Transverse colon (tissue), 4 donors: ENCODE data around the gene CLEC2D.

Experiments
- EP300 ChIP-seq: sonication (generic); formaldehyde crosslinking; IDR thresholded peaks from one replicate; pipeline ENCODE4 v1.6.1; 2017; ENCODE audit warnings: antibody characterized with exemption, low read depth
- POLR2AphosphoS5 ChIP-seq, 3 donors: sonication (generic); formaldehyde crosslinking; IDR thresholded peaks; one replicate each; pipeline ENCODE4 v1.6.1; 2016; ENCODE audit warnings: antibody characterized with exemption in 3 of 3
- TF ChIP-seq, protein P1 (sequence below), 5 experiments: fragments of 200-600 bp in 3 of 5; fragments of 450-650 bp in 2 of 5; sonication (generic) in 3 of 5; IDR thresholded peaks; 1 replicate in 2 of 5; 2 replicates in 3 of 5; pipeline ENCODE4 v1.5.1; 2016 to 2017; ENCODE audit warnings: antibody characterized with exemption in 5 of 5, inconsistent platforms in 3 of 5, mild to moderate bottlenecking in 2 of 5, moderate library complexity in 1 of 5

DNA sequence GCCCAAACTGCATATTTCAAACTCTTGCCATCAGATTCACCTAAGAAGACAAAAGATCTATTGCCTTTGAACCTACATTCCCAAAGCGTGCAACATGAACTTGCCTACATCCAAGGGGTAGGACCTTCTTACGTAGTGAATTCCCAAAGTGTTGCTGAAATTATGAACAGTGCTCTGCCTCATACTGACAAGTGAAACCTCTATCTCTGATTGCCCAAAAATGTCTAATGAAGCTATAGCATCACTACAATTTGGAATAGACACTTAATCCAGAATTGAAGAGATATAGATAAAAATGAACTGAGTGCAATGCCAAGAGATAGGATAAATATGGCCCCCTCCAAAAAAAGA is 31.1 kb downstream of the CLEC2D start:
- TF ChIP-seq, protein P1, sequence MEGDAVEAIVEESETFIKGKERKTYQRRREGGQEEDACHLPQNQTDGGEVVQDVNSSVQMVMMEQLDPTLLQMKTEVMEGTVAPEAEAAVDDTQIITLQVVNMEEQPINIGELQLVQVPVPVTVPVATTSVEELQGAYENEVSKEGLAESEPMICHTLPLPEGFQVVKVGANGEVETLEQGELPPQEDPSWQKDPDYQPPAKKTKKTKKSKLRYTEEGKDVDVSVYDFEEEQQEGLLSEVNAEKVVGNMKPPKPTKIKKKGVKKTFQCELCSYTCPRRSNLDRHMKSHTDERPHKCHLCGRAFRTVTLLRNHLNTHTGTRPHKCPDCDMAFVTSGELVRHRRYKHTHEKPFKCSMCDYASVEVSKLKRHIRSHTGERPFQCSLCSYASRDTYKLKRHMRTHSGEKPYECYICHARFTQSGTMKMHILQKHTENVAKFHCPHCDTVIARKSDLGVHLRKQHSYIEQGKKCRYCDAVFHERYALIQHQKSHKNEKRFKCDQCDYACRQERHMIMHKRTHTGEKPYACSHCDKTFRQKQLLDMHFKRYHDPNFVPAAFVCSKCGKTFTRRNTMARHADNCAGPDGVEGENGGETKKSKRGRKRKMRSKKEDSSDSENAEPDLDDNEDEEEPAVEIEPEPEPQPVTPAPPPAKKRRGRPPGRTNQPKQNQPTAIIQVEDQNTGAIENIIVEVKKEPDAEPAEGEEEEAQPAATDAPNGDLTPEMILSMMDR (IDR thresholded peaks at IDR 0.05): no peak
- no peak for TF ChIP-seq POLR2AphosphoS5 (IDR thresholded peaks at IDR 0.05)
- no peak for TF ChIP-seq EP300
